GM23248 (cell line): ENCODE results near the gene CREBBP. TPM values are rescaled to one million over a fixed set of nuclear protein-coding genes. Genes with fewer than 3 reads are reported as not detected.

Experiments used
- DNase-seq: peaks from one replicate; pipeline ENCODE4 v3.0.0-alpha.2; 2015
- H2AFZ ChIP-seq: fragments of 200-600 bp; sonication (generic); 2 replicates; pipeline ENCODE4 v1.6.1; 2016; ENCODE audit warnings: antibody characterized with exemption
- H3F3A ChIP-seq: fragments of 200-600 bp; sonication (generic); 2 replicates; pipeline ENCODE4 v1.6.1; 2016; ENCODE audit warnings: mild to moderate bottlenecking, antibody characterized with exemption, mixed run types; ENCODE audit not compliant: insufficient read depth
- H3K27ac ChIP-seq: fragments of 200-600 bp; sonication (generic); 2 replicates; pipeline ENCODE4 v1.5.1; 2016; ENCODE audit warnings: mild to moderate bottlenecking
- H3K27me3 ChIP-seq: fragments of 200-600 bp; sonication (generic); replicated peaks from 2 replicates; pipeline ENCODE4 v1.6.1; 2016; ENCODE audit warnings: mild to moderate bottlenecking; ENCODE audit not compliant: insufficient read depth
- H3K36me3 ChIP-seq: fragments of 200-600 bp; sonication (generic); 2 replicates; pipeline ENCODE4 v1.6.1; 2016; ENCODE audit warnings: low read depth, mild to moderate bottlenecking
- H3K4me1 ChIP-seq: fragments of 200-600 bp; sonication (generic); 2 replicates; pipeline ENCODE4 v1.6.1; 2016; ENCODE audit warnings: mild to moderate bottlenecking; ENCODE audit not compliant: insufficient read depth
- H3K4me2 ChIP-seq: fragments of 200-600 bp; sonication (generic); one replicate; pipeline ENCODE4 v1.6.1; 2016; ENCODE audit warnings: mild to moderate bottlenecking; ENCODE audit not compliant: unreplicated experiment
- H3K4me3 ChIP-seq: fragments of 200-600 bp; sonication (generic); 2 replicates; pipeline ENCODE4 v1.5.1; 2016; ENCODE audit warnings: mild to moderate bottlenecking
- H3K79me2 ChIP-seq: fragments of 200-600 bp; sonication (generic); 2 replicates; pipeline ENCODE4 v1.6.1; 2016; ENCODE audit warnings: mild to moderate bottlenecking; ENCODE audit not compliant: insufficient read depth
- H3K9ac ChIP-seq: fragments of 200-600 bp; sonication (generic); 2 replicates; pipeline ENCODE4 v1.6.1; 2016; ENCODE audit warnings: mild to moderate bottlenecking
- H3K9me2 ChIP-seq: fragments of 200-600 bp; sonication (generic); 2 replicates; pipeline ENCODE4 v1.6.1; 2016; ENCODE audit warnings: mixed run types, mild to moderate bottlenecking, moderate library complexity; ENCODE audit not compliant: insufficient read depth
- H3K9me3 ChIP-seq: fragments of 200-600 bp; sonication (generic); one replicate; pipeline ENCODE4 v1.6.1; 2017; ENCODE audit warnings: low read depth
- H4K20me1 ChIP-seq: fragments of 200-600 bp; sonication (generic); 2 replicates; pipeline ENCODE4 v1.6.0; 2016; ENCODE audit not compliant: insufficient read depth
- EZH2 ChIP-seq: fragments of 200-600 bp; sonication (generic); IDR thresholded peaks from 2 replicates; pipeline ENCODE4 v1.6.1; 2018; ENCODE audit warnings: antibody characterized with exemption, mild to moderate bottlenecking; ENCODE audit not compliant: insufficient read depth, poor library complexity, severe bottlenecking
- EZH2phosphoT487 ChIP-seq: fragments of 200-600 bp; sonication (generic); IDR thresholded peaks from 2 replicates; pipeline ENCODE4 v1.6.1; 2018; ENCODE audit warnings: antibody characterized with exemption, moderate library complexity, mild to moderate bottlenecking, low read depth; ENCODE audit not compliant: insufficient read depth
- WGBS, 2 experiments: methylation state at CpG; one replicate each; pipeline ENCODE4 v1.1.6; 2015 to 2017; ENCODE audit warnings: low lambda C conversion rate in 2 of 2, low coverage in 1 of 2; ENCODE audit errors: missing lambda C conversion rate in 2 of 2; 5-methylcytosine and 5-hydroxymethylcytosine counted together
- in situ Hi-C: fragments of 300-500 bp; cut with MboI; formaldehyde crosslinking; loops from 2 replicates; pipeline ENCODE4 v1.15.0; 2020
- polyA plus RNA-seq: library from polyadenylated mRNA; unstranded; fragments of >200 nt; fragmentation: Nextera tagmentation; extraction: Ambion mirVana; gene quantifications from 2 replicates; pipeline ENCODE4 v1.2.1, GENCODE V29; 2016
- total RNA-seq: library from RNA; depleted of rRNA; stranded (reverse); fragments of >200 nt; shearing (Covaris generic); gene quantifications from 2 replicates; pipeline ENCODE4 v1.2.3, GENCODE V29; 2014

CREBBP gene
- total and polyA plus RNA-seq, 2 experiments from 2014 or later: 11.7 to 11.9 TPM

- no peaks in the 10 kb centered on the region for H3F3A ChIP-seq
- peaks cover 65% of the 10 kb centered on the region for H3K36me3 ChIP-seq
- H3K4me1 ChIP-seq: no peaks in the 10 kb centered on the region
- no peaks in the 10 kb centered on the region for H3K9me2 ChIP-seq
- no peak for TF ChIP-seq EZH2
- no peak for TF ChIP-seq EZH2phosphoT487
- in situ Hi-C loops: no loop called here
- H3K79me2 ChIP-seq: peaks cover 29% of the 10 kb centered on the region
- H3K27me3 ChIP-seq: no peaks in the 10 kb centered on the region
- no peaks in the 10 kb centered on the region for H4K20me1 ChIP-seq
- H3K27ac ChIP-seq: no peak overlapping the region
- H2AFZ ChIP-seq: no peak overlapping the region
- no peak overlapping the region for H3K9ac ChIP-seq
- WGBS, 2 experiments: 97 to 99% methylated on average over 7 of the region's 7 CpGs
- H3K4me2 ChIP-seq: no peak overlapping the region
- no peaks in the 10 kb centered on the region for H3K9me3 ChIP-seq
- DNase-seq: no peak
- no peak overlapping the region for H3K4me3 ChIP-seq
These were observed 136.5 kb downstream of the CREBBP start for GRCh38 chr16:3744018-3744417.

- Histone ChIP-seq H3K4me3 (no peak overlapping the region), H2AFZ (no peak overlapping the region), H3K4me1 (no peaks in the 10 kb centered on the region), H3K9me3 (no peaks in the 10 kb centered on the region), H4K20me1 (no peaks in the 10 kb centered on the region), H3K9ac (no peak overlapping the region), H3K36me3 (peaks cover 79% of the 10 kb centered on the region), H3K27me3 (no peaks in the 10 kb centered on the region), H3K4me2 (no peak overlapping the region), H3K79me2 (peaks cover 11% of the 10 kb centered on the region), H3K9me2 (no peaks in the 10 kb centered on the region), H3F3A (no peaks in the 10 kb centered on the region), H3K27ac (no peak overlapping the region)
- in situ Hi-C loops: no loop called here
- WGBS, 2 experiments: 94% methylated on average over 16 of the region's 16 CpGs
- TF ChIP-seq EZH2: no peak
- no peak for TF ChIP-seq EZH2phosphoT487
- DNase-seq: no peak
These were observed 139.6 kb downstream of the CREBBP start for GRCh38 chr16:3740934-3741333.

- Histone ChIP-seq H3K4me1 (no peaks in the 10 kb centered on the region), H3K4me2 (no peak overlapping the region)
These were observed 140.3 kb downstream of the CREBBP start for GRCh38 chr16:3740186-3740585.

GRCh38 chr16:3739636-3740035, 140.9 kb downstream of the CREBBP start:
- in situ Hi-C loops: no loop called here
- Histone ChIP-seq H3K27ac (no peak overlapping the region), H2AFZ (no peak overlapping the region), H3K9ac (no peak overlapping the region), H3K79me2 (peaks cover 18% of the 10 kb centered on the region; the same call in 1 of the 2 replicates), H3K4me2 (no peak overlapping the region), H3K9me2 (no peaks in the 10 kb centered on the region), H4K20me1 (no peaks in the 10 kb centered on the region), H3K36me3 (peaks cover 74% of the 10 kb centered on the region), H3K9me3 (no peaks in the 10 kb centered on the region), H3K4me3 (no peak overlapping the region), H3F3A (no peaks in the 10 kb centered on the region), H3K4me1 (no peaks in the 10 kb centered on the region), H3K27me3 (no peaks in the 10 kb centered on the region)
- TF ChIP-seq EZH2: no peak
- TF ChIP-seq EZH2phosphoT487: no peak
- no peak for DNase-seq
- 88 to 90% methylated on average over 9 of the region's 9 CpGs for WGBS, 2 experiments

More at GRCh38 chr16:3740186-3740585, 140.3 kb downstream of the CREBBP start:
- H3K9me2 ChIP-seq: no peaks in the 10 kb centered on the region
- in situ Hi-C loops: no loop called here
- 93 to 95% methylated on average over 13 to 14 of the region's 14 CpGs for WGBS, 2 experiments
- TF ChIP-seq EZH2phosphoT487 (no peak), EZH2 (no peak)
- H3K79me2 ChIP-seq: peaks cover 18% of the 10 kb centered on the region
- no peak overlapping the region for H2AFZ ChIP-seq
- no peaks in the 10 kb centered on the region for H4K20me1 ChIP-seq
- H3K27me3 ChIP-seq: no peaks in the 10 kb centered on the region
- H3K9me3 ChIP-seq: no peaks in the 10 kb centered on the region
- no peak overlapping the region for H3K9ac ChIP-seq
- no peaks in the 10 kb centered on the region for H3F3A ChIP-seq
- peaks cover 78% of the 10 kb centered on the region for H3K36me3 ChIP-seq
- H3K27ac ChIP-seq: no peak overlapping the region
- no peak overlapping the region for H3K4me3 ChIP-seq
- no peak for DNase-seq

- WGBS, 2 experiments: 95% methylated on average over 8 of the region's 8 CpGs
- H3F3A ChIP-seq: no peaks in the 10 kb centered on the region
- H2AFZ ChIP-seq: no peak overlapping the region
- no peak overlapping the region for H3K9ac ChIP-seq
- no peaks in the 10 kb centered on the region for H3K4me1 ChIP-seq
- no peaks in the 10 kb centered on the region for H4K20me1 ChIP-seq
- DNase-seq: no peak
- TF ChIP-seq EZH2: no peak
- no peak for TF ChIP-seq EZH2phosphoT487
- no peaks in the 10 kb centered on the region for H3K9me3 ChIP-seq
- in situ Hi-C loops: no loop called here
- H3K27me3 ChIP-seq: no peaks in the 10 kb centered on the region
- no peak overlapping the region for H3K27ac ChIP-seq
- H3K4me2 ChIP-seq: no peak overlapping the region
- peaks cover 18% of the 10 kb centered on the region; the same call in 1 of the 2 replicates for H3K79me2 ChIP-seq
- H3K36me3 ChIP-seq: peaks cover 64% of the 10 kb centered on the region
- no peaks in the 10 kb centered on the region for H3K9me2 ChIP-seq
- H3K4me3 ChIP-seq: no peak overlapping the region
These were observed 142.0 kb downstream of the CREBBP start for GRCh38 chr16:3738541-3738940.
